GM19240 (cell line): ENCODE data around the gene RASA4.
"Not testable (repeated sequence)": the region's sequence is repeated elsewhere in the genome, so short reads cannot be mapped to it uniquely, and the experiment has no call there.

ENCODE experiments used
- DNase-seq: peaks from one replicate; pipeline ENCODE4 v3.0.0; 2011; ENCODE audit warnings: low spot score; ENCODE audit not compliant: insufficient read length

RASA4 gene

GRCh38 chr7:102544372-102544771 is 72.2 kb downstream of the RASA4 start:
- not testable (repeated sequence) for DNase-seq

- not testable (repeated sequence) for DNase-seq
These were observed 73.0 kb downstream of the RASA4 start, which contains the start of gene UPK3BL2 for GRCh38 chr7:102543596-102543995. TSS of gene UPK3BL2 (minus strand) at chr7:102543696. CDS start at chr7:102543636, 60 bp downstream.

GRCh38 chr7:102542771-102543170 is 73.8 kb downstream of the RASA4 start:
- DNase-seq, result not testable (repeated sequence)

DNA sequence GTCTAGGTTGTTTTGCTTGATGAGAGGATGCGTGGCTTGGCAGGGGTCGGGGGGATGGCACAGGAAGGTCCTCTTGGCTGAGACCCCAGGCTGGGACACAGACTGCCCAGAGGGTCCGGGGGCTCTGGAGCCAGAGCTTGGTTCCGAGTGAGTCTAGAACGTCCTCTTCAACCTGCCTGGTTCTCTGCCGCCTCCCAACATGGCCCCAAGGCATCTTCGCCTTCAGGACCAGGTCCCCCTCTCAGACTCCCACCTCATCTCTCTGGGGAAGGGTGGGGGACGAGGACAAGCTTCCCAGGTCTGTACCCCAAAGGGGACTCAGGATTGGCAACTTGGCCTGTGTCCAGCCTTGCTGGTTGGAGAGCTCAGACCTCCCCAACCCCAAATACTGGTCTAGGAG is 74.5 kb downstream of the RASA4 start:
- DNase-seq, result not testable (repeated sequence)

- DNase-seq, result not testable (repeated sequence)
These were observed 76.0 kb downstream of the RASA4 start for GRCh38 chr7:102540604-102541003.

DNA sequence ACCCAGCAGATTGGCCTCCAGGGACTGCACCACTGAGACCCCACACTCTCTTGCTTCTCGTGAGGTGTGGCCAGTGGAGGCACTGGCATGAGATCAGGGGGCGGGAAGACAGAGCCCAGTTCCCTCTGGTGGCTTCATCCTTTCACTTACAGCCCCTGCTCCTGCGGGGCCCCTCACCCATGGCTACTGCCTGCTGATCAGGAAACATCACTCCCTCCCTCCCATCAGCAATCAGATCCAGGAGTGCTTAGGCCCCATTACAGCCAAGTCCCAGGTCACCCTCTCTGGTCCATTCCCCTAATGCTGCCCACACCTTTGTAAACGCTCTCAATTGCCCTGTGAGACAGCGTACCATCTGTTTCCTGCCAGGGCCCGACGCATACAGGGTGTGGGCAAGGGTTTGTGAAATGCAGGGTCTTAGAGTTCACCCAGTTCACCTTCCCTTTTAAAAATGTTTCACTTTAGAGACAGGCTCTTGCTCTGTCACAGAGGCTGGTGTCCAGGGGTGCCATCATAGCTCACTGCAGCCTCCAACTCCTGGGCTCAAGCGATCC is 81.4 kb downstream of the RASA4 start:
- DNase-seq, result not testable (repeated sequence)

DNA sequence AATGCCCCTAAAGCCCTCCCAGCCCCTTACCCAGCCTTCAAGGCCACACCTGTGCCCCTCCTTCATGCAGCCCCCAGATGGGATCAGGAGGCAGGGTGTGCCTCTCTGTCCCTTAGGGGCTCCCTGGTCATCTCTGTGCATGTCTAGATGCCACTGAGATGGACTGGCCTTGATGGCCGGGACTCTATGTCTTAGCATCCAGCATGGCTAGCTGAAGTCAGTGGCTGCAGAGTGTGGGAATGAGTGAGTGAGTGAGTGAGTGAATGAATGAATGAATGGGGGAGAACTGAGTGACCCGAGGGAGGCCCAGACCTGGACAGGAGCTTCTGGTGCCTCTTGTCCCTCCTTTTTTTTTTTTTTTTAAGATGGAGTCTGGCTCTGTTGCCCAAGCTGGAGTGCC is 84.4 kb downstream of the RASA4 start:
- not testable (repeated sequence) for DNase-seq

- not testable (repeated sequence) for DNase-seq
These were observed 85.0 kb downstream of the RASA4 start for GRCh38 chr7:102531583-102531982.

- DNase-seq, result not testable (repeated sequence)
These were observed 88.4 kb downstream of the RASA4 start for GRCh38 chr7:102527822-102528793.

DNA sequence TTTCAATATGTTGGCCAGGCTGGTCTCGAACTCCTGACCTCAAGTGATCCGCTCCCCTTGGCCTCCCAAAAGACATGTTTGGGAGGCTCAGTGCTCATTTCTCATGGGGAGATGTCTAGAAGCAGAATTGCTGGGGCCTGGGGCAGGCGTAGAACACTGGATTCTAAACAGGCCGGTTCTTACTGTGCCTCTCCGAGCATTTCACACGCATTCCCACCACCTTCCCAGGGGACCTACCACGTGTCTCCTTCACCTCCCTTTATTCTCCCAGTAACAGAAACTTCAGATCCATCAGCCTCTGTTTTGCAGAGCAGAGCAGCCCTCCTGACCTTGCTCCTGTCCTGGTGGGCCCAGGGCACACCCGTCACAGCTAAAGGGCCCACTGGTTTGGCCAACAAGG is 89.4 kb downstream of the RASA4 start:
- DNase-seq, result not testable (repeated sequence)

- DNase-seq, result not testable (repeated sequence)
These were observed 91.8 kb downstream of the RASA4 start for GRCh38 chr7:102524803-102525202.
